Stimulated activated CD4-positive, alpha-beta T cell treated with anti-CD3 and anti-CD28 coated beads, Interleukin-2, amount 100 ng/mL, for 4 hours (primary cell): ENCODE results near the gene TMCC1.
"Not testable (repeated sequence)": the region's sequence is repeated elsewhere in the genome, so short reads cannot be mapped to it uniquely, and the experiment has no call there.

ENCODE experiments used
- DNase-seq: peaks from one replicate; pipeline ENCODE4 v3.0.0-alpha.2; 2020; ENCODE audit warnings: low read depth

The TMCC1 gene

DNA sequence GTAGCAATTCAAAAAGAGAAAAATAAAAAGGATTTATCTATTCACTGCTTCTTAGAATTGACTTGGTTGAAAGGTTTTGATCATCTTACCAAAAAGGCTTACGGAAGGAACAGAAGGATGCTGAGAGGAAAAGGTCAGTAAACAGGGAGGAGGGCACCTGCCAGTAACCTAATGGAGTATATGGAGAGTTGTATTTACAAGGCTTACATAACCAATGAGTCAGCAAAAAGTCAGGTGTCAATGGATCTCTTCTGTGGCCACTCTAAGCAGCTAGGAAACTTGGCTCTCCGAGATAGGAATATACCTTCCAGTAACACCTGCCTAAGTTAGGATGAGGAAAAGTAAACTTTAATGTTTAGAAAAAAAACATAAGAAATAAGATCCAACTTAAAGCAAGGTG, 206.6 kb downstream of the TMCC1 start:
- no peak for DNase-seq

DNA sequence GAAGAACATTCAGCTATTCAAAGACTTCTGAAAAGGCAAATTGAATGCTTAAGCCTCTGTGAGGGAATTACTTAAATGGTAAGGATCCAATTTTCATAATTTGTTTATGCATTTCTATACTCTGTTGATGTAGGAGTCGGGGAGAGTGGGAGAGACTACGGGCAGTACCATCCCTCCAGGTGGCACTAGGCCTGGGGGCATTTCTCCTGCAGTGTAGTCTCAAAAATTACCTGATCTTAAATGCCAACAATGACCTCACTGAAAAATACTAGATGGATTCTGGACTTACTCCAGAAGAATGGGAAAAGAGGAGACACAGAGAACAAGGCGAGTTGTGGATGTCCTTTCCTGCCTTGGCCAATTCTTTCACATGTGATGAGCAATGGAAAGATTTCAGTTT, 209.2 kb downstream of the TMCC1 start:
- DNase-seq: no peak

DNA sequence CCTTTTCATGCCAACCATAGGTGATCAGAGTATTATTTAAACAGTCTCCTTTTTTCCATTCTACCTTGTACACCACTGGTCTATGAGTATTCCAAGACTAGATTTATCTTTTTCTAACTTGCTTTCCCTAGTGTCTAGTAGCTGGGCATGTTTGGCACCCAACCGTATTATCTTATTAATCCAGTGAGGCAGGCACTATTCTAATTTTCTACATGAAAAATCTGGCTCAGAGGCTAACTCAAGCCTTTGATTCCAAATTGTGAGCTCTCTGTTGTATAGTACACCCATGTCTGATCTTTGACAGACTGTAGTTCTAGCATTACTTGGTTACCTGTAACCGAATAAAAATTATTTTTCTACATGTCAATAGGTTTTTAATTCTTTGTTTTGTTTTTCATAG, 210.3 kb downstream of the TMCC1 start:
- DNase-seq: no peak

DNA sequence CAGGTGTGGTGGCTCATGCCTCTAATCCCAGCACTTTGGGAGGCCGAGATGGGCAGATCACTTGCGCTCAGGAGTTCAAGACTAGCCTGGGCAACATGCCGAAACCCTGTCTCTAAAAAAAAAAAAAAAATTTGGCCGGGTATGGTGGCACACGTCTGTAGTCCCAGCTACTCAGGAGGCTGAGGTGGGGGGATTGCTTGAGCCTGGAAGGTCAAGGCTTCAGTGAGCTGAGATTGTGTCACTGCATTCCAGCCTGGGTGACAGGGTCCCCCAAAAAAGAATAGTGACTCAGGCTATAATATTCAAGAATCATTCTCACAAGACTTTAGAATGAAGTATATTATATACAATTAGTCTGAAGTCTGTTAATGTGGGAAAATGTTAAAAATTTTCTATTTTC, 216.5 kb downstream of the TMCC1 start:
- DNase-seq: no peak

DNA sequence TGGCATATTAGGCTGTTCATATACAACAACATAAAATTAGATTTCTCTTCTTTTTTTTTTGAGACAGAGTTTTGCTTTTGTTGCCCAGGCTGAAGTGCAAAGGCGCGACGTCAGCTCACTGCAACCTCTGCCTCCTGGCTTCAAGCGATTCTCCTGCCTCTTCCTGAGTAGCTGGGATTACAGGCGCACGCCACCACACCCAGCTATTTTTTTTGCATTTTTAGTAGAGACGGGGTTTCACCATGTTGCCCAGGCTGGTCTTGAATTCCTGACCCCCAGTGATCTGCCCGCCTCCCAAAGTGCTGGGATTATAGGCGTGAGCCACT, 218.8 kb downstream of the TMCC1 start:
- not testable (repeated sequence) for DNase-seq

DNA sequence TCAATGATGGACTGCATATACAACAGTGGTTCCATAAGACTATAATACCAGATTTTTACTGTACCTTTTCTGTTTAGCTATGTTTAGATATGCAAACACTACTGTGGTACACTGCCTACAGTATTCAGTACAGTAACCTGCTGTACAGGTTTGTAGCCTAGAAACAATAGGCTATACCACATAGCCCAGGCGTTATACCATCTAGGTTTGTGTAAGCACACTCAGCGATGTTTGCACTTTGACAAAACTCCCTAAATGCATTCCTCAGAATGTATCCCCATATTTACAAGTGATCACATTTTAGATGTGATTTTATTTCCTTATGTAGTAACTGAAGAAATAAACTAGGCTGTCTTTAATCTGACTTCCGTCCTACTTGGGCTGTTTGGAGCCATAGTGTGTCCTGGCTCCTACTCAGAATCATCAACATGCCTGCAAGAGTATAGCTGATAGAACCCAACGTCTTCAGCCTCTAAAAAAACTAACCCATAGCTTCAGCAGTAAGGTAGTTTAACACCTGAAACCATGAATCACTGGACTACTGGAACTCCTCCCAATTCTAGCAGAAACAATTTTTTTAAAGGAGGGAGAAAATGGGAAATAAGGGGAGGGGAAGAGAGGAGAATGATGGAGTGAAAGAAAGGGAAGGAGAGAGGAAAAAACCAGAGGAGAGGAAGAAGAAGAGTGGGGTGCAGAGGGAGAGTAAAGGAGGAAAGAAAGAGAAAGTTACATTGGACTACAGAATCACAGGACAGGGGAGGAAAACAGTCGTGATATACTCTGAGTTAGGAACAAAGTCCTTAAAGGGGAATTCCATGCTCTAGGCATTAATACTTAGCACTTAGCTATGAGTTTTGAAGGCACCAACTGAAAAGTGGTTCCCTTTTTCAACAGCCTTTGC, 219.4 kb downstream of the TMCC1 start:
- no peak for DNase-seq

DNA sequence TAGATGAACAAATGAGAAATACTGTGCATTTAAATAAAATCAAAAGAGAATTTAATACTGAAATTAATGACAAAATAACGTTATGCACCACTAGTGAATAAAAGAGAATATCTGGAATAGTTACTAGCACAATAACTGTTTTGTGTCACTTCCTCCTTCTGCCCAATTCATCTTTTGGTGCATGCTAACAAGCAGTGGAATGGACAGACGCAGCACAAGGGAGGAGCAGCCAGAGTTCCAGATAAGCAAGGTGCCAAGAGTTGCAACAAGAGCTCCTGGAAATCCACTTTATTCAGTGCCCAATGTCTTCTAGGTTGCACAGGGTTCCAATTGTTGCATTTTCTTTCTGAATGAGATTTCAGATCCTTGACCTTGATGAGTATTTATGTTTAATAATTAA, 220.5 kb downstream of the TMCC1 start:
- no peak for DNase-seq

DNA sequence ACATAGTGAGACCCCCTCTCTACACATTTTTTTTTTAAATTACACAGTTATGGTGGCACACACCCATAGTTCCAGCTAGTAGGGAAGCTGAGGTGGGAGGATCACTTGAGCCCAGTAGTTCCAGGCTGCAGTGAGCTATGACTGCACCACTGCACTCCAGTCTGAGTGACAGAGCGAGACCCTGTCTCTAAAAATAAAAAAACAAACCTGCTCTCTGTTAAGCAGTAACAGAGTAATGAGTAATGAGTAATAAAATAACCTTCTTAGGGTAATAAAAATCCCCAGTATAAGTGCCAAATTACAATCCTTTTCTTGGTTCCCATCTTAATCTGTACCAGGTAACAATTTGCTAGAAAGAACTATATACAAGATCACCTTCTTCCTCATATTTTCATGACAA, 221.1 kb downstream of the TMCC1 start:
- no peak for DNase-seq

DNA sequence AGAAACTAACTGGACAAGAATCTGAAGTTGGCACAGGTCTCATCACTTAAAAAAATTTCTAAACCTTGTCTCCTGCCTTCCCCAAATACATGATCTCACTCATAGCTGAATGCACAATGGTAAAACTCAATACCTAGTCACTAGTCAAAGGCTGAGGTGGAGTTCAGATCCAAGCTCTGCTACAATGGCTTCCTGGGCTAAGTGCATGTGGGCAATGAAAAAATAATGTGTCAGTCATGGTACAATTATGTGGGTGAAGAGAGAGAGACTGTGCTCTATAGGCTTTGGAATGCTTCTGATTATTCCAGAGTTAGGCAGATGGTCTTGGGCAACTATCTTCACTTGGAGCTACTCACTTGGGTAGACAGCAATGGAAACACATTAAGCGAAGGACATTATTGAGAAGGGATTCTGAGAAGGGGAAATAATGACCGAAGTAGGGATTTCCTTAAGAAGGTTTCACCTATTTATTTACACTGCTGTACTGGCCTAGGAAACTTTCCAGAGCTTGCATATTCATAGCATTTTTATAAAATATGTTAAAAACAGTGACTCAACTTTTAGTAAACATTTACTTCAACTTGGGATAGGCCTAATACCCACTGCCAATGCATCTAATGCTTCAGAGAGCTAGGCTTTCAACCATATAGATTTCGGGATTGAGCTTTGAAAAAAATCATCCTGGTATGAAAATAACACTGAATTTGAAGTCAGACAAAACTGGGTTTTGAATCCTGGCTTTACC, 228.3 kb downstream of the TMCC1 start:
- no peak for DNase-seq

DNA sequence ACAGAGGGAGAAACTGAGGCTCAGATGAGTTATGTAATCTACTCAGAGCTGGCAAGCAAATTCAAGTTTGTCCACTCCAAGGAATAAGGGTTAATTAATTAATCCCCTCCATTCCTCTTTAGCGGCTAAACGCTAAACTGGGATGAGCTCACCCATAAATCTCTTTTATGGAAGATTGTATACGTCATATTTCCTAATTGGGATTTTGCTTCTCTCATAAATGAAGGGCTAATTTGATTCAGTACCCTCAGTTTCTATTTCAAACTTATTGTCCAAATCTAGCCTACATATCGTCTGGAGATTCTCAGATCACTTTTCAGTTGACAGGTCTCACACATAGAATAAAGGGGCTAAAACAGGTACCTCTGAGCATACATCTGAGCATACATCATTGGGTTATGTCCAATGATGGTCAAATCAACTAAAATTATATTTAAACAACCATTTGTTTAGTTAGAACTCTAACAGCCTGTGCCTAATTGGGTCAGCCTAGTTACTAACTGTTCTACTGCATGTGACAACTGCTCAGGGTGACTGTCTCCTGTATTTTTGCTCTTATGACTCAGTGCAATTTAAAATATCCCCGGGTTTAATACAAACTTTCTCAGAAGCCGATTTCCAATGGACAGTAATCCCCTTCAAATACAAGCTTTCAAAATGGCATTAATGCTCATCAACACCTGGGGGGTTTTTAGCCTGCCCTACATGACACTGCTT, 229.4 kb downstream of the TMCC1 start:
- no peak for DNase-seq

DNA sequence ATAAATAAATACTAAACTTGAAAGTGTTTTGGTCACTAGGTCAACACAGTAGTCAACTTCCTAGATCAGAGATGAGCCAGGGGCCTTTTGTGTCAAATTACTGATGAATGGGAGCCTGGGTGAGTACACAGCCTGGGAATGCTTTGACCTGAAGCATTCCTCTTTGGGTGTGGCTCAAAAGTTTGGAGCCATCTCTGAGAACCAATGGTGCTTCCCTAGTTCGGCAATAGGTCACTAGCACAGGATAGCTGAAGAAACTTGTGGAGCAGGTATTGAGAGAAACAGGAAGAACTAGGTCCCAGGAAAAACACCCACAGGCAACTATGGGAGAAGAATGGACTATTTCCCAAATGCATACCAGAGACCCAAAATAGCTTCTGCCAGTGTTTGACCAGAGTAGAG, 230.5 kb downstream of the TMCC1 start:
- DNase-seq: no peak

DNA sequence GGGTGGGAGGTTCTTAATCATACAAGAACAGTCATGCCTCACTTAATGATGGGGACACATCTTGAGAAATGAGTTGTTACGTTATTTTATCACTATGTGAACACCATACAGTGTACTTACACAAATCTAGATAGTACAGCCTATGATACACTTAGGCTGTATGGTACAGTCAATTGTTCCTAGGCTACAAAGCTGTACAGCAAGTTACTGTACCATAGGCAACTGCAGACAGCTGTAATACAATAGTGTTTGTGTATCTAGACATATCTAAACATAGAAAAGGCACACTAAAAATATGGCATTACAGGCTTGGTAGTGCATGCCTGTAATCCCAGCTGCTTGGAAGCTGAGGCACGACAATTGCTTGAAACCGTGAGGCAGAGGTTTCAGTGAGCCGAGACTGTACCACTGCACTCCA, 231.3 kb downstream of the TMCC1 start:
- DNase-seq: no peak

DNA sequence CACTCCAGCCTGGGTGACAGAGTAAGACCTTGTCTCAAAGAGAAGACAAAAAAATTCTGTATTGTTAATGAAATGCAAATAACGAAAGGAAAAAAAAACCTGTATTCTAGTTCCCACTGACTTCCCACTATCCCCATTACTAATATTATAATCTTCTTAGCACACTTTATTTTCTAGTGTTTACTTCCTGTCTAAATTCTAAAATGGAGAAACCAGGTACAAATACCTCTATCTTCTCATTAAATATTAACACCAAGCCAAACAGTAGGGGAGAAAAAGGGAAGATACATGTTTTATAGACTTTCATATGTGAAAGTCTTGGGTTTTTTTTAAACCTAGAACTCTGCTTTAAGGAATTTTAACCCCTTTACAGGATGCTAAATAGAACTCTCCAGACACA, 231.7 kb downstream of the TMCC1 start:
- DNase-seq: no peak

DNA sequence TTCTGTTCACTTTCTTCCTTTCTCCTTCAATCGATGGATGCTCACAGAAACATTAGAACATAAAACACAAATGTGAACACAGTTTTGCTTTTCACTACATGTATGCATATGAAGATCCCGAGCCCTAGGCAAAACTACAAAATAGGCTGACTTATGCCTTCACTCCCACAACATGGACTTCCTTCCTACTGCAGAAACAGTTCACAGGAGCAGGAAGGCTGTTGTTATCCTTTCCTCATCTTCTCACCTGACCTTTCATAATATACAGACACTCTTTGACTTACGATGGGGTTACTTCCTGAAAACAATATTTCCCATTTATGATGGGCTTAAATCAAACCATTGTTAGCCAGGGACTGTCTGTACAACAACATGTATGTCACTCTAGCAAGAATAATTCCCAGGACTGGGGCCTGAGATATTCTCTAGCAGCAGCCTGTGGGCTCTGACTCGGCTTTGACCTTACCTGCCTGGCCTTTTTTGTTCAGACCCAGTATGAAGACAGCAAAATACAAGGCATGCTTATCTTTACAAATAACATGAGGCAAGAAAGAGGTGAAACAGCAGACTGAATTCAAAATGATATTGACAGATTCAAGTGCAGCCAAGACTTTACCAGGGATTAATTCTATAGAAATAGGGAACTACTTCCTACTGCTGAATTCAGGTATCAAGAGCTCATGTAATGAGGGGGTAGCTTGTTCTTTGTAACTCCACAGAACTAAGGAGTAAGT, 235.2 kb downstream of the TMCC1 start:
- DNase-seq: no peak

DNA sequence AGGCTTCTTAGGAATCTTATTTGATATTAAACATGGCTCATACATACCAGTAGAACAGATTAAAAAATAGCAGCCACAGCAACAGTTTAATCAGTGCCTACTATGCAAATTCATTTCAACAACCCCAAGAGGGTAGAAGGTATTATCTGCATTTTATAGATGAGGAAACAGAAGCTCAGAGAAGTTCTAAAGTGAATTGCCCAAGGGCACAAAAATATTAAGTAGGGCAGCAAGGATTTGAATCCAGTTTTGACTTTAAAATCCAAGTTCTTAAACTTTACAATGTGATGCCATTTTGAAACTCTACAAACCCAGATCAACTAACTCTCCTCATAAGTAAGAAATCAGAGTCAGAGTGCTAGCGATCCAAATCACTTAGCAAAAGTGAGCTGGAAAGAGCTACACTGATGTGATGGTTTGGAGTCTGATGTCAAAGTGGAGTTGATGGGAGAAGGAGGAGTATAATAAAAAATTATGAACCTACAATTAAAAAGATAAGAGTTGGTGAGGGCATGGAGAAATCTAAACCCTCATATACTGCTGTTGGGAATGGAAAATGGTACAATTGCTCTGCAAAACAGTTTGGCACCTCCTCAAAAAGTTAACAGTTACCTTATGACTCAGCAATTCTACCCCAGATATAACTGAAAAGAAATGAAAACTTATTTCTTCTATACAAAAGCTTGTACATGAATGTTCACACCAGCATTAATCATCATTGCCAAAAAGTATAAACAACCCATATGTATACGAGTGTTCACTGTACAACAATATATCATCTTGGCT, 236.1 kb downstream of the TMCC1 start:
- no peak for DNase-seq

DNA sequence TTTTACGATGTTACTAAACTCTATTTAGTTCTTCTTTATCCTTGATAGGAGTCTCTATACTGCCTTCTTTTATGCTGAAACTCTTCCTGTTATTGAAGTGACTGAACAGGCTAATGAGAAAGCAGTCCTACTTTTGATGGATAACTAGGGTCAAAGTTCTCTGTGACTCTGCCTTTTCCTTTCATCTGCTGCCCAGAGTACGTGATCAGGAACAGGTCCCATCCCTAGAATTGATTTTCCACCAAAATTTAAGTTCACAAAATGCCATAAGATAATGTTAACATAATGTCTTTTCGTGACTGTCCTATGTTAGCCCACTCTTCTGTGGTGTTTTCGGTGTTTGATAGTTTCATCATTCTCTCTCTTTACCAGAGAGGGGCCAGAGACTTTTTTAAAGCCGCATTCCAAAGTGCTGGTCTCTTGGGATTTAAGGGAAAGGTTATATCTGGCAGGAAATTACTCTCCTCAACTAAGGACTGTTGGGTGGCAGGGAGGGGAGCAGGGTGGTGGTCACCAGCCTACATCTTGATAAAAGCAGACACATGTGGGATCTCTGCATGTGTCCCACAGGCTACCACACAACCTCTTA, 236.8 kb downstream of the TMCC1 start:
- no peak for DNase-seq

DNA sequence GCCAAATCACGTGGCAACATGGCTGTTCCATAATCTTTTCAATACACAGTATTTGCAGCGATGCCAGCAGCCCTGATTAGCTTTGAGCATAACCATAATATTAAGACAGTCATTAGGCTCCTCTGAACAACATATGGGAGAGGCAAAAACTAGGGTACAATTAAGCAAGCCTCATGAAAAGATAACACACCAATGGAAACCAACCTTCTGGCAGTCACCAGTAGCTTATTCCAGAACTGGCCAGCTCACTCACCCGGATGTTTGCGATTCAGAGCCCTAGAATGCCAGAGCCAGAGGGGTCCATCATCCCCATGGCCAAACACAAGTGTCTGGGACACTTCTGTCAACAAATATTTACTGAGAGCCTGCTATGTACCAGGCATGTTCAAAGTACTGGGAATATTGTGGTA, 238.2 kb downstream of the TMCC1 start:
- DNase-seq: no peak

DNA sequence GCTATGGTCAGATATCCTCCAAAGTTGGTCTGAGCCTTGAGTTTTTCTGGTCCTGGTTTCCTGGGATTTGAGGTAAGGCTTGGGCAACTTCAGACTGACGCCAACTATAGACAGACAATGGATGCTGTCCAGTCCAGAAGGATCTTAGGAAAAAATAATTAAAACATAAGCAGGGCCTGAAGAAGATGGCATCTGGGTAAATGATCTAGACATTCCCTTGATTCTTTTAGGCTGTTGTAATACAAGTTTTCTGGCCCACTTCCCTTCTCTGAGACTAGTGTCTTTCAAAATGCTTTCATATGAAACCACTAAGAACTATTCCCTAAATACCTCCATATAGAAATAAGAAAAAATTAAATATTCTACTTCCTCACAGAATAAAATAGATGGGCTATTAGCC, 239.4 kb downstream of the TMCC1 start:
- no peak for DNase-seq

DNA sequence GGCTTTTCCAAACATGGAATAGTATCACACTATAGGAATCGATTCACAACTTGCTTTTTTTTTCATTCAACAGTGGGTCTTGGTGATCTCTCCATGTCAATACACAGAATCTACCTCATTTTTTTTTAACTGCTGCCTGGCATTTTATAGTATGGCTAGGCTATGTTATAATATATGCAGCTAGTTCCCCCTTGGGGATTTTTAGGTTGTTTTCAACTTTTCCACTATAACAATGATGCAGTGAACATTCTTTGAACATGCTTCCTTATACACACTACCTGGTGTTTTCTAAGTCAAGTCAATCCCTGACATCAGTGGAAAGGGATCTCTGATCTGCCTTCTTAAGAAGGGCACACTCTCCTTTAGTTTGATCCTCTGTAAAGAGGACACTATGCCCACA, 240.5 kb downstream of the TMCC1 start:
- no peak for DNase-seq

DNA sequence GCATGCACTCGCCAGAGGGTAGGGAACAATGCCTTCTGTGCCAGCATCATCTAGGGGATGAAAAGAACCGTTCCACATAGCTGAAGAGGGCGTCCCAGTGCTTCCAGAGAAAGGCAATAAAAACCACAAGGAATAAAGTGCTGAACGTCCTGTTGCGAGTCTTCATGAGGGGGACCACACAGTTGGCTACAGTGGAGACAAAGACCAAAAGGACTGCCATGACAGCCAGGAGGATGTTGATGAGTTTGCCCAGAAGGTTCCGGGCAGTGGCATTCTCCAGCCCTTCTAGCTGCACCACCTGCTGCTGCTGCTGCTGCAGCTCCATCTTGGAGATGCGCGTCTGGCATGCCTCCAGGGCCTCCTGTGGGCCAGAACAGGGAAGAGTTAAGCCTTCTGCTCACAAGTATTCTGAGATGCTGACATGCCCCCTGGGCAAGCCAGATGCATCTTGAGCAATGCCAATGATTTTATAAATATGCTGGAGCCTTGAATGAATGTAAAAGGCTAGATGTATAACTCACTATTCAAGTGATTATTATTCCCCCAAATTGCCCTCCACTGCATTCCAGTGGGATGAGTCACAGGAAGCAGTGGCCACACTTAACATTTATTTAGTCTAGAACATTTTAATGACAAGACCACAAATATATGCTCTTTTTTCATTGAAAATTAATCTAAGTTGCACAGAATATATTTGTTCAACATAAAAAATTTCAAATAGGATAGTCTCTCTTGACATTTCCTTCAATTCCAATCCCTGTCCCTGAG, 241.9 kb downstream of the TMCC1 start:
- DNase-seq: no peak
